ENCODE data around the gene ATP6V1F. TPM values are rescaled to one million over a fixed set of nuclear protein-coding genes. Genes with fewer than 3 reads are reported as not detected.
"Not testable (repeated sequence)": the region's sequence is repeated elsewhere in the genome, so short reads cannot be mapped to it uniquely, and the experiment has no call there.

The ATP6V1F gene
- total RNA-seq, 1 experiment from 2014 or later, result 115 TPM

GRCh38 chr7:128912281-128912680 is 49.6 kb downstream of the ATP6V1F start:
- Mint-ChIP-seq H3K4me3 (peak overlapping the region in 1 of 2 experiments; percentile 47; a peak in 2 of 5 replicates), H3K4me1 (peaks cover 25 to 37% of the 10 kb centered on the region in 2 experiments), H3K27ac (peak overlapping the region in 2 of 3 experiments; percentile 64 to 76; a peak in 2 of 7 replicates), H3K27me3 (ENCODE audit: low read depth) (peaks cover 29% of the 10 kb centered on the region), H3K36me3 (ENCODE audit: insufficient read depth in 1 of 3, low read depth in 3 of 3) (no peaks in the 10 kb centered on the region), H3K9me3 (peaks cover 0 to 2% of the 10 kb centered on the region in 2 experiments; a peak in 1 of 5 replicates)
- no peak for TF ChIP-seq CTCF (conservative IDR thresholded peaks at IDR 0.05)
- Histone ChIP-seq H3K14ac (ENCODE audit: insufficient read depth, low read length) (no peak overlapping the region), H3K79me2 (ENCODE audit: insufficient read depth, low read length) (no peaks in the 10 kb centered on the region), H3K23ac (ENCODE audit: insufficient read length, low read depth, low read length) (no peak overlapping the region), H2BK120ac (ENCODE audit: low read depth, low read length, poor library complexity, severe bottlenecking) (no peak overlapping the region), H3K4me2 (ENCODE audit: insufficient read depth, insufficient read length, low read length) (no peak overlapping the region), H3K9me3 (ENCODE audit: control insufficient read depth, low read depth, low read length) (no peaks in the 10 kb centered on the region), H3K56ac (ENCODE audit: insufficient read length, low read depth, low read length) (no peak overlapping the region), H2BK5ac (ENCODE audit: insufficient read length, low read length) (no peak overlapping the region), H3K23me2 (ENCODE audit: insufficient read length, low read depth, low read length, poor library complexity, severe bottlenecking) (peaks cover 25% of the 10 kb centered on the region), H2BK12ac (ENCODE audit: insufficient read length, low read depth, low read length) (no peak overlapping the region), H3K4ac (ENCODE audit: low read depth, low read length) (no peak overlapping the region), H4K20me1 (ENCODE audit: control insufficient read depth, insufficient read depth, insufficient read length) (no peaks in the 10 kb centered on the region), H3K27me3 (ENCODE audit: insufficient read depth, low read length) (peaks cover 10% of the 10 kb centered on the region; the same call in 1 of the 2 replicates), H3K27ac (ENCODE audit: insufficient read length, low read depth, low read length) (no peak overlapping the region), H4K8ac (replicated peaks; ENCODE audit: insufficient read length, low read depth, low read length) (no peak overlapping the region), H3K4me1 (ENCODE audit: insufficient read depth, low read length) (peaks cover 7% of the 10 kb centered on the region; the same call in 1 of the 2 replicates), H4K91ac (ENCODE audit: insufficient read length, low read depth, low read length) (no peak overlapping the region), H2BK15ac (ENCODE audit: low read depth, low read length) (no peak overlapping the region), H2BK20ac (ENCODE audit: low read depth, low read length, poor library complexity, severe bottlenecking) (no peak overlapping the region), H3K9ac (ENCODE audit: extremely low read depth, insufficient read length, low read length) (no peak overlapping the region), H4K5ac (ENCODE audit: insufficient read length, low read depth, low read length) (no peak overlapping the region), H2AFZ (ENCODE audit: low read length) (no peak overlapping the region), H2AK5ac (ENCODE audit: insufficient read length, low read length) (no peak overlapping the region), H3T11ph (ENCODE audit: low read length) (no peak overlapping the region), H3K18ac (ENCODE audit: insufficient read length, low read depth, low read length) (no peak overlapping the region), H3K79me1 (ENCODE audit: insufficient read depth, low read depth, low read length, poor library complexity, severe bottlenecking) (no peaks in the 10 kb centered on the region)
- peak; percentile 23 for DNase-seq
- no CpG with 5 or more reads among the region's 3 CpGs for WGBS (ENCODE audit: extremely low coverage, insufficient read length, low lambda C conversion rate)

GRCh38 chr7:128912709-128913495 is 50.2 kb downstream of the ATP6V1F start:
- H3K9ac ChIP-seq (ENCODE audit: extremely low read depth, insufficient read length, low read length); H4K5ac ChIP-seq (ENCODE audit: insufficient read length, low read depth, low read length); H2BK12ac ChIP-seq (ENCODE audit: insufficient read length, low read depth, low read length); H3K9me3 Mint-ChIP-seq; H3K18ac ChIP-seq (ENCODE audit: insufficient read length, low read depth, low read length); DNase-seq; H3K4ac ChIP-seq (ENCODE audit: low read depth, low read length); H3K27me3 ChIP-seq (ENCODE audit: insufficient read depth, low read length); H2BK15ac ChIP-seq (ENCODE audit: low read depth, low read length); H3K4me1 ChIP-seq (ENCODE audit: insufficient read depth, low read length); H2BK5ac ChIP-seq (ENCODE audit: insufficient read length, low read length); H4K8ac ChIP-seq (replicated peaks; ENCODE audit: insufficient read length, low read depth, low read length); H3K79me1 ChIP-seq (ENCODE audit: insufficient read depth, low read depth, low read length, poor library complexity, severe bottlenecking); H2AK5ac ChIP-seq (ENCODE audit: insufficient read length, low read length); H2BK120ac ChIP-seq (ENCODE audit: low read depth, low read length, poor library complexity, severe bottlenecking); H3K27ac ChIP-seq (ENCODE audit: insufficient read length, low read depth, low read length); H3K36me3 Mint-ChIP-seq (ENCODE audit: insufficient read depth in 1 of 3, low read depth in 3 of 3); H2BK20ac ChIP-seq (ENCODE audit: low read depth, low read length, poor library complexity, severe bottlenecking); H3K56ac ChIP-seq (ENCODE audit: insufficient read length, low read depth, low read length); H3K79me2 ChIP-seq (ENCODE audit: insufficient read depth, low read length); H3K9me3 ChIP-seq (ENCODE audit: control insufficient read depth, low read depth, low read length); H3K4me2 ChIP-seq (ENCODE audit: insufficient read depth, insufficient read length, low read length); H3K4me3 Mint-ChIP-seq; H3K23ac ChIP-seq (ENCODE audit: insufficient read length, low read depth, low read length); H4K20me1 ChIP-seq (ENCODE audit: control insufficient read depth, insufficient read depth, insufficient read length); H2AFZ ChIP-seq (ENCODE audit: low read length); H3K14ac ChIP-seq (ENCODE audit: insufficient read depth, low read length); H3T11ph ChIP-seq (ENCODE audit: low read length); H4K91ac ChIP-seq (ENCODE audit: insufficient read length, low read depth, low read length): not testable (repeated sequence)
- Mint-ChIP-seq H3K4me1 (peaks cover 25 to 39% of the 10 kb centered on the region in 2 experiments), H3K27me3 (ENCODE audit: low read depth) (peaks cover 29% of the 10 kb centered on the region), H3K27ac (peak overlapping the region in 1 of 3 experiments; percentile 76; a peak in 1 of 7 replicates)
- H3K23me2 ChIP-seq (ENCODE audit: insufficient read length, low read depth, low read length, poor library complexity, severe bottlenecking), result peaks cover 25% of the 10 kb centered on the region
- no CpG with 5 or more reads among the region's 20 CpGs for WGBS (ENCODE audit: extremely low coverage, insufficient read length, low lambda C conversion rate)

All from H9 (cell line).